GM21390 (cell line): ENCODE results near the gene MCM6.

Experiments
- ATAC-seq: cut with Tn5 transposase; IDR thresholded peaks from one replicate; pipeline ENCODE4 v1.9.1; 2021; ENCODE audit not compliant: unreplicated experiment

Gene MCM6

DNA sequence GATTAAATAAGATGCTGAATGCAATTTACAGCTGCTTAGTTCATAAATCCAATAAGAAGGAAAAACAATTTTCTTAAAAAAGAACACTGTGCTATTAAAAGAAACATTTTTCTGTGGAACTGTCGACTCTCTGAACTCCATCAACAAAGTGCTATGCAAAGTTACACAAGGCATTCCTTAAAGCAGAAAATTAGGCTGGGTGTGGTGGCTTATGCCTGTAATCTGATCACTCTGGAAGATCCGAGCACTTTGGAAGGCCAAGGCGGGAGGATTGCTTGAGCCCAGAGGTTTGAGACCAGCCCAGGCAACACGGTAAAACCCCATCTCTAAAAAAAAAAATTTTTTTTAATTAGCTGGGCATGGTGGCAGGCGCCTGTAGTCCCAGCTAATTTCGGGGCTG lies 13.0 kb downstream of the MCM6 start:
- no peak for ATAC-seq

DNA sequence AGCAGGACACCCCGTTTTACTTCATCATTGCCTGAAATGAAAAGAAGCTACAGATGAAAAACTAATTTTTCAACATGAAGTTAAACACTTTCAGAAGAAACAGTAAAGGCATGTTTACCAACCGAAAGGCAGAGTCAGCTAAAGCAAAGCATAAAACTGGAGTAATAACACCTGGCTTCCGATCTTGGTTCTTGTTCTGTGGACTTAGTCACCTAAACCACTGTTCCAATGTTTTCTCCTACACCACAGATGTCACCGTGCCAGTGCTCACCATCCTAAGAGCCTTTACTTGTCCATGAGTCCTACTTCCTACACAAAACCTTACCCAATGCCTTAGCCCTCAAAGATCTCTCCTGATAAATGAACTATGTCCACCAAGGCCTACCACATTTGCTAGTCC lies 13.5 kb downstream of the MCM6 start:
- no peak for ATAC-seq

DNA sequence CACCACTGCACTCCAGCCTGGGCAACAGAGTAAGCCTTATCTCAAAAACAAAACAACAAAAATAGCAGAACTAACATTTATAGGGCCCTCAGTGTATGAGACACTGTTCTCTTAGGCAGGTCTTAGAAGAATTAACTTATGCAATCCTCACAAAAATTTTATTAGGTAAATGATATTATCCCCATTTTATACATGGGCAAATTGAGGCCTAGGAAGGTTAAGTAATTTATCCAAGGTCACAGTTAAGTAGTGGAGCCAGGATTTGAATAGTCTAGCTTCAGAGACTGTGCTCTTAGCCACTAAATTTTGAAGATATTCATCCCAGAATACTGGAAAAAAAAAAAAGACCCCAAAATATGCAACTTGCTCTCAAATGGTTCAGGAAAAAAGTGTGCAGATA lies 22.8 kb downstream of the MCM6 start:
- no peak for ATAC-seq

DNA sequence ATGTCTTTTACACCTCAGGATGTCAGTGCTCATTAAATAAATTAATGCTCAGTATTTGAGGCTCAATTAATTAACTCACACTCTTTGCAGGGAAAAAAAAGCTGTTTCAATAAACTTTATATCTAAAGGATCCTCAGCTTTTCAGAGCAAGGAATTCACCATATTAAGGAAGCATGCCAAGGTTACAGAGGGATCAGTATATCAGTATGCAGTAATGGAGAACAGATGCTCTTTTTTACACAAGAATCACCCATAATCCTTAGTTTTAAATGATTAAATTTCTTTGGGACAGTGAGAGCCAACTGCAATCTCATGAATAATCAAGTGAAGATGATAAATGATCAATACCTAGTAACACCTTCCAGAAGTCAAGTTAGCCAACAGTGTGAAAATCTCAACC lies 24.4 kb downstream of the MCM6 start:
- no peak for ATAC-seq

DNA sequence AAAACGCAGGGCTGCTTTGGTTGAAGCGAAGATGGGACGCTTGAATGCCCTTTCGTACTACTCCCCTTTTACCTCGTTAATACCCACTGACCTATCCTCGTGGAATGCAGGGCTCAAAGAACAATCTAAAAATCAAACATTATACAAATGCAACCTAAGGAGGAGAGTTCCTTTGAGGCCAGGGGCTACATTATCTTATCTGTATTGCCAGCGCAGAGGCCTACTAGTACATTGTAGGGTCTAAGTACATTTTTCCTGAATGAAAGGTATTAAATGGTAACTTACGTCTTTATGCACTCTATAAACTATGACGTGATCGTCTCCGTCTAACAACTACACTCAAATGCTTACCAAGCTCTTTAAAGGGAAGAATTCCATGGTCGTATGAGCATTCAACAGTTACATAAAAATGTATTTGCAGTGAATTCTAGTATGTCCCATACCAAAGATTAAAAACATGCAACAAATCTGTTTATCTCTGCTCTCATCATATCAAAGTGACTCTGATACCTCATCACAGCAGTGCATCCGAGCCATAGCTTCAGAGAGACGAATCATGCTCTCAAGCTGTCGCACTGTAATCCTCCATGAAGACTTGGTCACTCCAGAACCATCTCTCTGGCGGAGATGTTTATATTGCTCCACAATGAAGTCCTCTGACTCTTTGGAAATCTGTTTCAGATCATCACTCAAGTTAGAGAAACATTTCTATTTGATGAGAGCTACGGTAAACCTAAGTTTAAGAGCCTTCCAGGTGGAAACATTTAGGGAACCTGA lies 25.2 kb downstream of the MCM6 start:
- no peak for ATAC-seq

DNA sequence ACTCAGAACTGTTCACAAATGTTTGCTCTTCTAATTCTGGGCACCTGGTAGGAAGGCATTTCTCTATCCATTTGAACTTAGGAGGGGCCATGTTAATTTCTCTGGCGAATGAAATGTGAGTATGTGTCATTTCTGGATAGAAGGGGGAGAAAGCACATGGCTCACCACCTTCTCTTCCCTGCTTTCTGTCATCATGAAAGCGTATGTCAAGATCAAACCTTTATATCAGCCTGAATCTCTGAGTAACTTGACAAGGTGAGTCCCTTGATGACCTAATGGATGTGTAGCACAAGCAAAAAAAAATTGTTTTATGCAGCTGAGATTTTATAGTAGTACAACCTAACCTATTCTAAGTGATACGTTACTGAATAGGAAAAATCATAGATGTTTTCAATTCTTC lies 27.2 kb downstream of the MCM6 start:
- ATAC-seq: no peak

DNA sequence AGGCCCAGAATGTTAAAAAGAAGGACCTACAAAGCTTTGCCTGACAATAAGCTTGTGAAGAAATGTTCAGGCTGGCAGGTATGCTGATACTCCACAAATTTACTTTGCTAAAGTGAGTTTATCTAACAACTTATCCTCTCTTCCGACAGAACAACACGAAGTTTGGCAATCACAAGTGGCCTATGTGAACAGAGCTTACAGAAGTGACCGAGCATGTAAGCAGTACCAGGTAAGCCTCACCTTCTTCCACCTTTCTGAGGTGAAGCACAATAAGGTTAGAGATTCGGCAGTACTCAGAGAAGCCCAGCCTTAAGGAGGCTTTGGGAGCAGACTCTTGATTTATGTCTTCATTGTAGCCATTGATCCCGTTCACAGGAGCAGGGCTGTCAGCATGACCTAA lies 30.2 kb downstream of the MCM6 start:
- no peak for ATAC-seq

DNA sequence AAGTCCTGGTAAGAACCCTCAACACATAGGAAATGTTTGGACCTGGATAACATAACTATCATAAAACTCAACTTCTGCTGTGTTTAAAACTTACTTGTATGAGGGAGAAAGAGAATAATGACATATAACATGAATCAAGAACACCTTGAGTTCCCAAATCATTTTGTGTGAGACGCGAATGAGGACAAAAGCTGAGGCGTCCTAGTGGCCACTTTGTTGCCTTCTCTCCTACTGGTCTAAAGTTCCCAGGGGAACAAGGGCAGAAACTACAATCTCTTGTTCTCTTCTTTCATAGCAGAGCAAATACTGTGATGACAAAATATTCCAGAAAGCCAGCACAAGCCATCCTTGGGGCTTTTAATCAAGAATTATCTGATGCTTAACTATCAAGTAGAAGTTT lies 31.0 kb downstream of the MCM6 start:
- ATAC-seq: no peak

DNA sequence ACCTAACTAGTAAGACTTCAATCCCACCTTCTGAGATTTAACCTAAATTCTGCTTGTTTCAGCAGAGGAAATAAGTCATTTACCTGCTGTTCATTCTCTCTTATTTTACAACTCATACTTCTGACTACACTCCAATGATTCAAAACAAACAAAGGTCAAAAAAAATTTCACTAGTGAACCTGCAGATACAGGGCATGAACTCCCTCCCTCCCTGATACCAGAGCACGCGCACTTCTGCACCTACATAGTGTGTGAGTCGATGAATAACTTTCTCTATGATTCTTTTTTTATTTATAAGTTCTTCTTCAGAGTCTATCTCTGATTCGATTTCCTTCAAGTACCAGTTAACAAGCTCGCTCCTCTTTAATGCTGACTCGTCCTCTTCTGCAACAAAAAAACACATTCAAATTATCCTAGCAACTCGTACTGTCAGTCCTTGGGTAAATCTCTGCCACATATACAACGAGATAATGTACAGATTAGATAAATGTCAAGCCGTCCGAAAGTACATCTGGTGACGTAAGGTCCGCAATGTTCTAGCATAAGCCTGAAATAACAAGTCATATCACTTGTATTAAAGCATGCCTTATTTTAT lies 31.8 kb downstream of the MCM6 start:
- no peak for ATAC-seq

DNA sequence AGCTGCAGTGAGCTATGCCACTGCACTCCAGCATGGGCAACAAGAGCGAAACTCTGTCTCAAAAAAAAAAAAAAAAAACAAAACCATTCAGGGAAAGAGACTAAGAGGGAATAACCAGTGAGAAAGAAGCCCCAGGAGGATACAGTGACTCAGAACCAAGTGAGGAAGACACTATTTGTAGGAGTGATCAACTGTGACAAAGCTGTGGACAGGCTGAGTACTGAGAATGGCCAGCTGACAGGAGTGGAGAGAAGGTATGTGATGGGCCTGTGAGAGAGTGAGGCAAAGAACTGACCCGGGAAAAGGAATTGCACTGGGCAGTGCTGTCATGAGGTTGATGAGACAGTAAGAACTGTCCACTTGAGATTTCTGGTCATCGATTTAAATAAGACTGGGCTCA lies 32.6 kb downstream of the MCM6 start:
- ATAC-seq: no peak

DNA sequence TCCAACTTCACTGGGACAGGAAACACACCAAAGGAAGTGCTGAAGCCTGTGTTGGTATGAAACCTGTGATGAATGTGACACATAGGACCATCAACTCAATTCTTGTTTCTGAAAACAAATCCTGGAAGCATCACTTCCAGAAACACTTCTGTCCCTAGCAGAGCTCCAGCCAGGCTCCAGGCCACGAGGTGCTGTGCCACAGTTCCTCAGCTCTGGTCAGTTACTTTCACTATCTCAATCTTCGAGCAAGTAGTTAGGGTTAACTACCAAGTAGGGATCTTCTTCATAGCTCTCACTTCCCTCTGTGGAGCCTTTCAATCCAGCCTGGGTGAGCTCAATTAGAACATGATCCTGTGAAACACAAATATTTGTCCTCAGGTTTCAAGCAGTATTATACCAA lies 35.6 kb downstream of the MCM6 start:
- no peak for ATAC-seq

DNA sequence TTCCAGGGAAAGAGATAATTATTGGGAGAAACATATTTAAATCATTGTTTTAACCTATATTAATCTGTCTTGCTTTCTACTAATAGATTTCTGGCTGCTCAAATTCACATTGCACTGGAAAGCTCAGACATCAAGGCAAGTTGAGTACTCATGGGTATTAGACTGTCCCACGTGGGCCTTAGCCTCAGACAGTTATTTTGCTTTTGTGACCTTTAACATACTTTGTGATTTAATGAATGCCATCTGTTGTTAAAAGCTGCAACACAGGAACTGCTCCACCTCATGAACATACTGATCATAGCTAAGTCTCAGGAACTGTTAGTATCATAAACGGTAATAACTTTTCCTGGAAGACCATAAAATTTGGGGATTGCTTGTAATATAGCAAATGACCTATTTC lies 36.5 kb downstream of the MCM6 start:
- ATAC-seq: no peak

DNA sequence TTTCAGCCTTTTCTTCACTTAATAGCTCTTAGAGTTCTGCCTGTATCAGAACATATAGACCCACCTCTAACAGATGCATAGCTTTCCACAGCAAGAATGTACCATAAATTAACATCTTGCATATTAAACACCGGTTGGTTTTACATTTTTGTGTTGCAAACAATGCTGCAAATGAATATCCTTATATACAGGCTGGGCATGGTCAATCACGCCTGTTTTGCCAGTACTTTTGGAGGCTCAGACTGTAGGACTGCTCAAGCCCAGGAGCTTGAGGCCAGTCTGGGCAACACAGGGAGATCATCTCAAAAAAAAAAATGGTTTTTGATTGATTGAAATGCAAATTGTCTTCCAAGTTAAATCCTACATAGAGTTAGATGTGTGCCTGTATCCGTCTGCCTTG lies 37.7 kb downstream of the MCM6 start:
- ATAC-seq: no peak

DNA sequence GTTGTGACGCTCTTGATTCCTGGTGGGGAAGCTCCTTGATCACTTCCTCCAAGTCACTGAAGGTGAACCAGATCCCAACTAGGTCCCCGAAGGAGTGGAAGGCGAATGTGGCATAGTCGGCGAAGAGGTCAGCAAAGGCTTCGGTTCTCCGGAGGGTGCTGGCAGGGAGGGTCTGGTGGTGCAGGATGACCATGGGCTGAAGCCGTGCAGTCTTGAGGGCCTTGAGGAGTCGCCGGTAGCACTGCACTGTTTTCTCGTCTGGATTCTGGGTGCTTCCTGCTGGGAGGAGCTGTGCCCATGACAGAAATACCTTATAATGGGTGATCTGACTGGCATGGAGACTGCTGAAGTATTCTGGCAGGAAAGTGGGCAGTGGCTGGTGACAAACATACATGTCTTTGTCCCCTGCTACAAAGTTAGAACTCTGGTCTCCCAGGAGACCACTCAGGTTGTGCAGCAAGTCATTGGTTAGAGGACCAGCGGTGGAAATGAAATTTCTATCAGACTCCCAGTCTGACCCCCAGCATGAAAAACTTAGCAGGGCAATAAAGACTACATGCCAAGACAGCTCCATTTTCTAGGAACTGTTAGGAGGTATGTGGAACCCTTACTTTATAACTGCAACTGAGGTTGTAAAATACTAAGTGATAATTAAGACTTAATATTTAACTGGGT lies 39.5 kb downstream of the MCM6 start, which contains the start of gene LCT:
LCT (minus strand) TSS at position 589 of the 675 bp plus-strand sequence; CDS start at position 574, 15 bp downstream.
- no peak for ATAC-seq

DNA sequence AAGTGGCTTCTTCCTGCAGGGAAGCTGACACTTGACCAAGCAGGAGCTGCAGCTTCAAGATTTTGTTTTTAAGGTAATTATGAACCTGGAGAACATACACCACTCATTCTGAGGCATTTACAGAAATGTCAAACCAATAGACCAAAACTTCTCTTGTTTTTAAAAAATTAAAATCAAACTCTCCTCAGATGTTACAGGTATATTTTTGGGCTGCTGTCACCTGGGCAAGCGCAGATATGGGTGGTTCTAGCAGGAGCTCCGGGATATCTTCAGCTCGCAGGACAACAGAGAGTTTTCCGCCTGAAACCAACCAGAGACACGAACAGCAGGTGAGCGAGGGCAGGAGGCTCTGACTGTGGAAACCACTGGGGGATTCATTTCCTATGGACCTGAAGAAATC lies 43.4 kb downstream of the MCM6 start:
- ATAC-seq: no peak

DNA sequence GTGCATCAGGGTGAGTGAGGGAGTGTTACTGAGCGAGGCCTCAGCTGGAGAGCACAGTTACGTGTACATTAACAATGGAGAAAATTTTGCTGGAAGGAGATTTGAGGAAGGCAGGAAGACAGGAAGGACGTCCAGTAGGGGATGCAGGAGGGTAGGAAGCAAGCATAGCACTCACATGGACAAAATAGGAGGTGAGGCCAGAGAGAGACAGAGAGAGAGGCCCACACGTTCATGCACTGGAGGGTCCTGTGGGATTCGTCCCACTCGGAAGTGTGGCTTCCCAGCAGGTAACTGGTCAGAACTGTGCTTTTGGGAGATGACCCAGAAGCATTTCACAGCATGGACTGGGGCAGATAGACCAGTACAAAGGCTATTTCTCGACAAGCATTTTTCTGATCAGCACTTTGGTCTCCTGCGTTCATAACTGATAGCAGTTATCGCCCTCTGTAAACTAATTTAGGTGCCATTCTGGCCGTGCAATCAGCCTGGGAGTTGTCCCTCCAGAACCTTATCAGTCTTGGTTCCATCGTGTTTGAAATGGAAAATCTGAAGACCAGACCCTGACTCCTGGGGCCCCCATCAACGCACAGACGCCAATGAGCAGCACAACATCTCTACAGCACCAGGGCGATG lies 44.9 kb downstream of the MCM6 start:
- ATAC-seq: no peak

DNA sequence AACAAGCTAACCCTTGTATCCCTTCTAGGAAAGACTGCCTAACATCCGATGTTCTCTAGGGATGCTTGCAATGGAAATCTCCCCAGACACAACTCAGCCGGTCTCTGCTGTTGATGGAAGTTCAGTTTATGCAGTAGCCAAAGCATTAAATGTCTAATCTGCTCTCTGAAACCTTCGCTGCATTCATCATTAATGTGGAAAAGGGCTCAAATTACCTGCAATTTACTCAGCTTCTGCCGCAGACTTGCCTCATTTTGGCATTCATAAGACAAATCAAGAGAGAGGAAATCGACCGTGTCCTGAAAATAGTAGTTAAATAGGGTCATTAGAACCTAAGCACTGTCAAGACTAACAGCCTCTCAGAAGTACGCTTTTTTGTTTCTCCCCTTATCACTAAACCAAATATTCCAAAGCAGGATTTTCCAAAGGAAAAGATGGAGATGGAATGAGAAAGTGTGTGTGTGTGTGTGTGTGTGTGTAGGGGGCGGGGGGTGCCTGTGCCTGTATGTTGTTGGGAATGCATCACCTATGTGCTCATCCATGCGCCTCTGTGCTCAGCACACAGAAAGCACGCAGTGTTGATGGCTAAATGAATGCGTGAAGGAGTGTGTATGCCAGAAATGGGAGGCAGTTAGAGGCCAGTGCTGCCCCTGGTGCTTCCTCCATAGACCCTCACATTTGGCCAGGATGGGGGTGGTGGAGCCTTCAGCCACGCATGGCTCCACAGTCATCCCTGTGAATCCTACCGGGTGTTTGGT lies 46.7 kb downstream of the MCM6 start:
- ATAC-seq: no peak

DNA sequence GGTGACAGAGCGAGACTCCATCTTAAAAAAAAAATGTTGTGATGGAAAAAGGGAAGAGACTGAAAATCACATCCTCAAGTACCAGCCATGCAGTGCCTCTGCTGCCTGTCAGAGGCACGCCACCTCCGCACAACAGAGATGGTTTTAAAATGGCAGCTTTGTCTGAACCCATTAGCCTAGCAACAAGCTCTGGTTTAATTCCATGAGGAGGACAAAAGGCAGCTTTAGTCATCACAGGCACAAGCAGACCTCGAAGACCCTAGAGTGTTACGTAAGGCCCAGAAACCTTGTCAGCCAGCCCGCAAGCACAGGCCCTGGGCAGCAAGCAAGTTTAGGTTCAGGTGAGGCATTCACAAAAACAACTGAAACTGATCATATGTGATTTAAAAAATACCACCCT lies 49.7 kb downstream of the MCM6 start:
- no peak for ATAC-seq

DNA sequence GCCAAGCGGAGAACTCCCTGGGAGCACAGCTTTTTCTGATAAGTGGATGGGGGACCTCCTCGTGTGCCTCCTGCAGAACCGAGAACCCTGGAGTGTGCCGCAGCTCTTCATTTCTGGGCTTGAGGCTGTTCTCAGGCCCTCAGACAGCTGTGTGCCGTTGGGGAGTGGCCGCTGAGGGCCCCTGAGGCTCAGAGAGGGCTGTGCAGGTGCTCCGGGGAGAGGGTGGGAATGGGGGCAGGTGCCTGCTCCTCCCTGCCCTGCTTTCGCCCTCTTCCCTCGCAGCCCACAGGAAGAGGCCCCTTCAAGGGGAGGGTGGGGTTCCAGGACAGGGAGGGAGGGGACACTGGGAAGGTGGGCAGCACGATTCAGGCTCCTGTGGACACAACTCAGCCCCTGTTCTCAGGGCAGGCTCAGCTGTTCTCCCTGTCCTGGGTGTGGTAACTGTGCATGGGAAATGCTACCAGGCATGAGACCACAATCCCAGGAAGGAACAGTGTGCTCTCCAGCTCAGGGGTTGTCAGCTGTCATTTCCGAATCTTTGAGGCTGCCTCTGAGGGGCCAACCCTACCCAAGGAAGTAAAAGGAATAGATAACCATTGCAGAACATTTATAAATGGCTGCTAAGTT lies 50.6 kb downstream of the MCM6 start:
- ATAC-seq: no peak

DNA sequence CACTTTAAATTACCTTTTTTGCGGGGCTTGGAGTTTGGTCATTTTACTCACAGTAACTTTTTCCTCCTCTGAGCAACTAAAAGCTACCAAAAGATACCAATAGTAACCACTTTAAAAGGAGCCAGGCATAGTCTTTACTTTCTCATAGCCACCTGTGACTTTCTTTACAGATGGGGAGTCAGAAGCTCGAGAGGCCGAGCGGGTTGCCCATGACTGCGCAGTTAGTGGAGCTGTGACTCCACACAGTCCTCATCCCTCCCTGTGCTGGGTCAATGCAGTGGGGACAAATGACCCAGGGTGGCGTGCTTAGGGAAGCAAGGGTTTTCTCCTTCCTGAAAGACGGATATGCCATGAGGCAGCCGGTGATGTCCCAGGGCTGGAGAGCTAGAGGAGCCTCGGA lies 51.1 kb downstream of the MCM6 start:
- no peak for ATAC-seq

DNA sequence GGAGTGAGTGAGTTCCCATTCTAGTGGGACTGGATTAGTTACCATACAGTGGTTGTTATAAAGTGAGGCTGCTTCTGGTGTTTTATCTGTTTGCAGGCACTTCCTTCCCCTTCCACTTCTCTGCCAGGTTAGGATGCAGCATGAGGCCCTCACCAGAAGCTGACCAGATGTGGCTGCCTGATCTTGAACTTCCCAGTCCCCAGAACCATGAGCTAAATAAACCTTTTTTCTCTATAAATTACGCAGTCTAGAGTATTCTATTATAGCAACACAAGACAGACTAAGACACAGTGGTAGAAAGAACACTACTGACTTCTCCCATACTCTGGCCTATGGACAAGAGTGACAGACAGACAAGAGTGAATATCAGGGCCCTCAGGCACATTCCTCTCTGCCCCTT lies 53.4 kb downstream of the MCM6 start:
- ATAC-seq: no peak
